Common myeloid progenitor, CD34-positive (primary cell): ENCODE data around the gene GNAT2.

Experiments used
- CTCF ChIA-PET: fragments of 350-600 bp; sonication (Branson Sonifier 250); formaldehyde crosslinking; loops from one replicate; lab custom pipeline; 2021; ENCODE audit warnings: antibody characterized with exemption; lab: Charles Lee
- POLR2A ChIA-PET: fragments of 350-600 bp; sonication (Branson Sonifier 250); formaldehyde crosslinking; loops from one replicate; lab custom pipeline; 2021; ENCODE audit warnings: antibody characterized with exemption; lab: Charles Lee
- DNase-seq, 3 donors: peaks; one replicate each; pipeline versions ENCODE4 v3.0.0 to v3.0.0-alpha.2; 2013
- H3K27ac ChIP-seq, 2 experiments: 1 replicate in 1 of 2; 2 replicates in 1 of 2; pipeline ENCODE4 v1.7.0; 2013; ENCODE audit warnings: inconsistent platforms in 2 of 2, low read length in 2 of 2, mild to moderate bottlenecking in 2 of 2, low read depth in 1 of 2, moderate library complexity in 1 of 2; ENCODE audit not compliant: severe bottlenecking in 2 of 2, insufficient read depth in 1 of 2, poor library complexity in 1 of 2
- H3K27me3 ChIP-seq, 5 experiments: replicated peaks in 2 of 5; 1 replicate in 3 of 5; 2 replicates in 2 of 5; pipeline versions ENCODE4 v1.6.1 to v1.7.0; 2013; ENCODE audit warnings: low read length in 4 of 5, mild to moderate bottlenecking in 2 of 5, moderate library complexity in 2 of 5, inconsistent platforms in 1 of 5; ENCODE audit not compliant: insufficient read depth in 5 of 5, control insufficient read depth in 4 of 5
- H3K36me3 ChIP-seq, 4 experiments: 1 replicate in 2 of 4; 2 replicates in 2 of 4; pipeline versions ENCODE4 v1.6.1 to v1.7.0; 2013; ENCODE audit warnings: low read length in 3 of 4, control low read depth in 1 of 4, mild to moderate bottlenecking in 1 of 4; ENCODE audit not compliant: control insufficient read depth in 4 of 4, insufficient read depth in 4 of 4
- H3K4me1 ChIP-seq, 4 experiments: 1 replicate in 3 of 4; 2 replicates in 1 of 4; pipeline versions ENCODE4 v1.6.1 to v1.7.1; 2013; ENCODE audit warnings: low read length in 3 of 4, mild to moderate bottlenecking in 3 of 4, control low read depth in 1 of 4, inconsistent platforms in 1 of 4, moderate library complexity in 1 of 4; ENCODE audit not compliant: control insufficient read depth in 4 of 4, insufficient read depth in 4 of 4; ENCODE audit errors: control extremely low read depth in 1 of 4
- H3K4me3 ChIP-seq, 7 experiments: 1 replicate in 4 of 7; 2 replicates in 3 of 7; pipeline versions ENCODE4 v1.5.1 to v1.7.0; 2013; ENCODE audit warnings: mild to moderate bottlenecking in 7 of 7, low read length in 6 of 7, moderate library complexity in 6 of 7, inconsistent platforms in 2 of 7, low read depth in 2 of 7, control low read depth in 1 of 7; ENCODE audit not compliant: insufficient read depth in 4 of 7, control insufficient read depth in 1 of 7; ENCODE audit errors: extremely low read depth in 1 of 7
- H3K9me3 ChIP-seq, 5 experiments: 1 replicate in 4 of 5; 2 replicates in 1 of 5; pipeline versions ENCODE4 v1.6.1 to v1.7.1; 2013; ENCODE audit warnings: low read length in 4 of 5, mild to moderate bottlenecking in 2 of 5, inconsistent platforms in 1 of 5, low read depth in 1 of 5, moderate library complexity in 1 of 5; ENCODE audit not compliant: control insufficient read depth in 4 of 5, insufficient read depth in 2 of 5; ENCODE audit errors: control extremely low read depth in 1 of 5
- WGBS: methylation state at CpG from one replicate; pipeline ENCODE4 v1.1.5; 2013; ENCODE audit not compliant: insufficient coverage; 5-methylcytosine and 5-hydroxymethylcytosine counted together

GNAT2 gene

GRCh38 chr1:109659997-109660690 is 40.7 kb upstream of the GNAT2 start:
- Histone ChIP-seq H3K27me3 (no peaks in the 10 kb centered on the region), H3K27ac (no peak overlapping the region), H3K36me3 (peaks cover 0 to 23% (median 7%) of the 10 kb centered on the region in 4 experiments), H3K4me1 (peaks cover 3 to 36% (median 29%) of the 10 kb centered on the region in 4 experiments), H3K4me3 (no peak overlapping the region), H3K9me3 (no peaks in the 10 kb centered on the region)
- ChIA-PET CTCF (interaction anchor here (5.3 to 15.1 kb wide), 2 partner anchors 10 to 22 kb away, joined by 27 to 233 read pairs; no protein-coding TSS in a partner anchor), POLR2A (no interaction called here)
- no peak for DNase-seq
- WGBS: 78% methylated on average over 1 of the region's 5 CpGs

DNA sequence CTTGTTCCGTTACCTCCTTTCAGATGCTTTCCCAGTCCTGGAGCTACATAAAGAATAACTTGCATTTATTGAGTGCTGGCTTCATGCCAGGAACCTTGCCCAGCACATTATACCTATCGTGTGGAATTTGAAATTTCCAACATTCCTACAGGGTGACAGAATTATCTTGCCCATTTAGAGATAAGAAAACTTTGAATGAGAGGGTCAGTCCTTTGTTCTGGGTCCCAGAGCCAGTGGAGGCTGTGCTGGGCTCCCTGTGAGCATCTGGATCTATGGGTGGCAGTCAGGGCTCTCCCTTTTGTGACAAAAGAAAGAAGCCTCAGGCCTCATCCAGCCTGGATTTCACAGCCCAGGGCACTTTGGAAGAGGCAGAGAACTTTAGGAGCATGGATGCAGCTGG is 39.7 kb upstream of the GNAT2 start:
- ChIA-PET POLR2A (no interaction called here), CTCF (interaction anchor here (4.7 to 15.1 kb wide), 3 partner anchors 9 to 114 kb away, joined by 27 to 233 read pairs (median 29); no protein-coding TSS in a partner anchor)
- Histone ChIP-seq H3K27ac (no peak overlapping the region), H3K27me3 (no peaks in the 10 kb centered on the region), H3K36me3 (peaks cover 0 to 23% (median 7%) of the 10 kb centered on the region in 4 experiments), H3K4me1 (peaks cover 3 to 36% (median 31%) of the 10 kb centered on the region in 4 experiments), H3K4me3 (no peak overlapping the region), H3K9me3 (no peaks in the 10 kb centered on the region)
- DNase-seq: no peak
- WGBS: 90% methylated on average over 2 of the region's 2 CpGs

GRCh38 chr1:109658533-109659042 is 39.2 kb upstream of the GNAT2 start:
- H3K4me1 ChIP-seq: peaks cover 3 to 36% (median 27%) of the 10 kb centered on the region in 4 experiments
- ChIA-PET POLR2A (no interaction called here), CTCF (interaction anchor here (0.9 to 15.1 kb wide), 5 partner anchors 9 to 342 kb away, joined by 3 to 233 read pairs (median 27); partner anchors contain the start of gene GSTM2)
- H3K27ac ChIP-seq: no peak overlapping the region
- peaks cover 0 to 23% (median 7%) of the 10 kb centered on the region in 4 experiments for H3K36me3 ChIP-seq
- H3K9me3 ChIP-seq: no peaks in the 10 kb centered on the region
- no peak overlapping the region for H3K4me3 ChIP-seq
- WGBS: 33% methylated on average over 3 of the region's 3 CpGs
- no peak for DNase-seq
- no peaks in the 10 kb centered on the region for H3K27me3 ChIP-seq

DNA sequence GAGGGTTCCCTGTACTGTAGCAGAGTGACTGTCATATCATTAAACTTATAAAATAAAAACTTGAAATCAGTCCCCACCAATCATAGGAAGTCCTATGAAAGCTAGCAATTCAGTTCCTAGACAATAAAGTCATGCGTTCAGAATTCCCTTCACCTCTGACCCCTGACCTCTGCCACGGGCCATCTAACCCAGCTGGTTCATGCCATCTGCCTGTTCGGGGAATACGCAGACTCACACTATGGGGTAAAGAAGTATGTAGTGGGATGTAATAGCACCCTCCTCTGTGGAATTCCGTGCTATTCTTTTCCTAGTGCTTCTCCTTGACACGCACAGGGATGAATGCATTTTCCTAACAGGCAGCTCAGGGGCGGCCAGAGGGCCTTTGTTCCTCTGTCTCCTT is 38.6 kb upstream of the GNAT2 start:
- CTCF ChIA-PET: interaction anchor here (0.9 to 15.1 kb wide), 6 partner anchors 8 to 343 kb away, joined by 3 to 233 read pairs (median 17); partner anchors contain the start of gene GSTM2
- POLR2A ChIA-PET: no interaction called here
- peaks cover 3 to 36% (median 26%) of the 10 kb centered on the region in 4 experiments for H3K4me1 ChIP-seq

DNA sequence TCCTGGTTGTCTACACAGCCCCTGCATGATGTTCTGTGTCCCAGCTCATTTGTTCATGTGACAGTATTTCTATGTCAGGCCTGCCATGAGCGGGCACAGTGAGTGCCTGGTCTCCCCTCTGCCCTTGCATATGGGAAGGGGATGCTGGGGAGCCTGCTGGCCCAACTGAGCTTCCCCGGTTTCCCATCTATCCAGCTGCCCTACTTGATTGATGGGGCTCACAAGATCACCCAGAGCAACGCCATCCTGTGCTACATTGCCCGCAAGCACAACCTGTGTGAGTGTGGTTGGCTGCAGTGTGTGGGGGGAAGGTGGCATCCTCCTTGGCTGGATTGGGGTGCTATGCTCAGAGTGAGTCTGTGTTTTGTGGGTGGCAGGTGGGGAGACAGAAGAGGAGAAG is 38.0 kb upstream of the GNAT2 start:
- POLR2A ChIA-PET: no interaction called here
- WGBS: 100% methylated on average over 1 of the region's 4 CpGs
- H3K4me3 ChIP-seq: no peak overlapping the region

More for the DNA sequence above, 38.6 kb upstream of the GNAT2 start:
- peaks cover 0 to 23% (median 7%) of the 10 kb centered on the region in 4 experiments for H3K36me3 ChIP-seq
- no peak overlapping the region for H3K4me3 ChIP-seq
- H3K9me3 ChIP-seq: no peaks in the 10 kb centered on the region
- DNase-seq: no peak
- no peaks in the 10 kb centered on the region for H3K27me3 ChIP-seq
- no peak overlapping the region for H3K27ac ChIP-seq
- WGBS: 100% methylated on average over 3 of the region's 7 CpGs

GRCh38 chr1:109655615-109656519 is 36.5 kb upstream of the GNAT2 start, which contains the start of gene GSTM4:
Gene GSTM4 (plus strand): TSS chr1:109656099. CDS start chr1:109656390, 291 bp downstream.
- Histone ChIP-seq H3K4me1 (peaks cover 3 to 36% (median 26%) of the 10 kb centered on the region in 4 experiments), H3K27me3 (peaks cover 0 to 2% (median 0%) of the 10 kb centered on the region in 5 experiments), H3K36me3 (peaks cover 0 to 19% (median 1%) of the 10 kb centered on the region in 4 experiments), H3K27ac (peak within 1 kb of the TSS in 1 of 2 experiments; percentile 47), H3K4me3 (peak within 1 kb of the TSS; percentile 69 to 93 (median 84)), H3K9me3 (no peaks in the 10 kb centered on the region)
- under 1% methylated on average over 46 of the region's 54 CpGs for WGBS
- ChIA-PET POLR2A (interaction anchor here (0.6 kb wide), 1 partner anchor 332 kb away, joined by 3 read pairs; no protein-coding TSS in a partner anchor), CTCF (interaction anchor here (1.2 to 15.1 kb wide), 6 partner anchors 12 to 328 kb away, joined by 4 to 233 read pairs (median 6); partner anchors contain the start of genes AHCYL1 and GSTM2)
- DNase-seq: peak; percentile 53 to 68 (median 57)

More for the DNA sequence above, 38.0 kb upstream of the GNAT2 start:
- Histone ChIP-seq H3K4me1 (peaks cover 3 to 36% (median 26%) of the 10 kb centered on the region in 4 experiments), H3K9me3 (no peaks in the 10 kb centered on the region), H3K36me3 (peaks cover 0 to 23% (median 7%) of the 10 kb centered on the region in 4 experiments), H3K27me3 (no peaks in the 10 kb centered on the region), H3K27ac (no peak overlapping the region)
- DNase-seq: no peak
- CTCF ChIA-PET: interaction anchor here (1.4 to 15.1 kb wide), 4 partner anchors 11 to 323 kb away, joined by 4 to 233 read pairs (median 18); partner anchors contain the start of gene GSTM2
